Measurements from ENCODE around the gene SRMS.
A peak's percentile ranks its signal among the peaks of the same experiment; 100 is the strongest.

SRMS gene

DNA sequence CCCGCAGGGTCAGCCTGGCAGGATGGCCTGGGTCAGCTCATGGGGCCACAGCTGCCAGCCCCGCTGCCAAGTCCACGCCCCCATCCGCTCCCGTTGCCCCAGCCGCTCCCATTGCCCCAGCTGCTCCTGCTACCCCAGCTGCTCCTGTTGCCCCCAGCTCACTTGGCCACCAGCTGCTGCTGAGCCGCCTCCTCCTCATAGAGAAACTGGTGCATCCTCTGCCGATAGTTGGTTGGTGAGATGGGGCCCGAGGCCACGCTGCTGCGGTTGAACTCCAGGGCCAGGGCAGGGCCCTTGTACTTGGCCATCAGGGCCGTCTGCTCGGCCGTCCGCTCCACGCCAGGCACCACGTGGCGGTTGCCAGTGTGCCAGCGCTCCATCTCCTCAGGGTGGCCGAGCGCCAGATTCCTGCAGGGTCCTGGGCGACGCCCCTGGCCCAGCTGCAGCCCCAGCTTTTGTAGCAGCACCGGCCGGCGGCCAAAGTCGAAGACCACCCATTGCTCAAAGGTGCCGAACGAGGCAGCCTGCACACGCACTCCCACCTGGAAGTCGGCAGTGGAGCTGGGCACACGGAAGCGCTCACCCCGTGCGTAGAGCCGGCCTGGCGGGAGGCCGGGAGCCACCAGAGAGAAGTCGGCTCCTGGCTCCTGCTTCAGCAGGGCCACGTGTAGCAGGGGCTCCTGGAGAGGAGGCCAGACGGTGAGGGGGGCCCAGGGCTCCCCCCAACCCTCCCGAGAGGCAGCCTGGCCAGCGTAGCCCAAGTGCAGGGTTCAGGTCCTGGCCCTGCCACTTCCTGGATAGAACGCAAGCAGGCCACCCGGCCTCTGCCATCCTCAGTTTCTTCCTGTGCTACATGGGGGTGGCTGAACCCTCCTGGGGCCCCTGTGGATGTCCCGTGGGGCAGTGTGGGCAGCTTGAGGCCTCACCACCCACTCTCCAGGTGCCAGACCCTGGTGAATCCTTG, 21.7 kb upstream of the SRMS start:
- peak overlapping the region; percentile 68 for H3K4me2 ChIP-seq (ENCODE audit: low read length)
- no peak overlapping the region for H3K9ac ChIP-seq (ENCODE audit: low read length)
- H3K9me3 ChIP-seq (ENCODE audit: insufficient read depth, low read length) = no peaks in the 10 kb centered on the region
- no peak overlapping the region for H3K4me3 ChIP-seq (ENCODE audit: low read length)
- no peaks in the 10 kb centered on the region for H3K36me3 ChIP-seq (replicated peaks; ENCODE audit: low read depth, low read length)
- peaks cover 30% of the 10 kb centered on the region for H3K4me1 ChIP-seq (ENCODE audit: low read length)
- H3K27ac ChIP-seq (ENCODE audit: low read length) = no peak overlapping the region
- no peaks in the 10 kb centered on the region for H3K79me2 ChIP-seq (ENCODE audit: low read length)
- H4K20me1 ChIP-seq (ENCODE audit: insufficient read depth, low read length) = peaks cover 58% of the 10 kb centered on the region
- peaks cover 68% of the 10 kb centered on the region for H3K27me3 ChIP-seq (ENCODE audit: low read depth, low read length)
- TF ChIP-seq, protein P1, sequence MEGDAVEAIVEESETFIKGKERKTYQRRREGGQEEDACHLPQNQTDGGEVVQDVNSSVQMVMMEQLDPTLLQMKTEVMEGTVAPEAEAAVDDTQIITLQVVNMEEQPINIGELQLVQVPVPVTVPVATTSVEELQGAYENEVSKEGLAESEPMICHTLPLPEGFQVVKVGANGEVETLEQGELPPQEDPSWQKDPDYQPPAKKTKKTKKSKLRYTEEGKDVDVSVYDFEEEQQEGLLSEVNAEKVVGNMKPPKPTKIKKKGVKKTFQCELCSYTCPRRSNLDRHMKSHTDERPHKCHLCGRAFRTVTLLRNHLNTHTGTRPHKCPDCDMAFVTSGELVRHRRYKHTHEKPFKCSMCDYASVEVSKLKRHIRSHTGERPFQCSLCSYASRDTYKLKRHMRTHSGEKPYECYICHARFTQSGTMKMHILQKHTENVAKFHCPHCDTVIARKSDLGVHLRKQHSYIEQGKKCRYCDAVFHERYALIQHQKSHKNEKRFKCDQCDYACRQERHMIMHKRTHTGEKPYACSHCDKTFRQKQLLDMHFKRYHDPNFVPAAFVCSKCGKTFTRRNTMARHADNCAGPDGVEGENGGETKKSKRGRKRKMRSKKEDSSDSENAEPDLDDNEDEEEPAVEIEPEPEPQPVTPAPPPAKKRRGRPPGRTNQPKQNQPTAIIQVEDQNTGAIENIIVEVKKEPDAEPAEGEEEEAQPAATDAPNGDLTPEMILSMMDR (IDR thresholded peaks at IDR 0.05; ENCODE audit: low read depth, low read length) = no peak
- TF ChIP-seq EZH2phosphoT487 (IDR thresholded peaks at IDR 0.05; ENCODE audit: low read depth) = no peak
- no peak overlapping the region for H2AFZ ChIP-seq (ENCODE audit: low read depth, low read length)

DNA sequence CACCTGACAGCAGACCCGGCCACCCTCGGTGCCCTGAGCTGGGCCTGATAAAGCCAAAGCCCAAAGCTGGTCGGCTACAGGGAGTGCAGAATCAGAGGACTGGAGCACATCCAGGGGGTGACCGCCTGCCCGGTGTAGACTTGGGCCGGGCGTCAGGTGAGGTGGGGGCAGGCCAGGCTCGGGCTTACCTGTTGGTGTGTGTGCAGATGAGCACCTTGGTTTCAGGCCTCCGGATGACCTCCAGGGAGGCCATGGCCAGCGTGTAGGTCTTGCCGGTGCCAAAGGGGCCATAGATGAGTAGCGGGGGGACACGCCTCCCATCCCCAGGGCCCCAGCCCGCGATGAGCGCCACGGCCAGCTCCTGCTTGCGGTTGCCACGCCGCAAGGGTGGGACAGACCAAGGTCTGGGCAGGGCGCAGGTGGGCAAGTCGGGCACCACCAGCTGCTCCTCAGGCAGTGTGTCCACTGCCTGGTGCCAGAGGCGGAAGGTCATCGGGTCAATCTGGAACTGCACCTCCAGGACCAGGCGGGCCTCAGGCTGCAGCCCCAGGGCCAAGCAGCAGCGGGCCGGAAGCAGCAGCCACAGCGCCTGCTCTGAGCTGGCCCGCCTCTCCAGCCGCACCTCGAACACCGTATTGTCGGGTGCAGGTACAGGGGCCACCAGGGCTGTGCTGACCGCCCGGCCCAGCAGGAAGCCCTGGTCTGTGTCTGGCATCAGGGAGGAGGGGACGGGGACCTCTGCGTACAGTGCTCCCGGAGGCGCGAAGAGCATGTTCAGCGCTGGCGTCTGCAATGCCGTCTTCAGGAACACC, 20.8 kb upstream of the SRMS start:
- Histone ChIP-seq H3K4me3 (ENCODE audit: low read length) (peak overlapping the region; percentile 46), H3K79me2 (ENCODE audit: low read length) (no peaks in the 10 kb centered on the region), H3K36me3 (replicated peaks; ENCODE audit: low read depth, low read length) (no peaks in the 10 kb centered on the region), H3K9ac (ENCODE audit: low read length) (no peak overlapping the region), H3K27me3 (ENCODE audit: low read depth, low read length) (peaks cover 64% of the 10 kb centered on the region), H4K20me1 (ENCODE audit: insufficient read depth, low read length) (peaks cover 60% of the 10 kb centered on the region), H3K4me1 (ENCODE audit: low read length) (peaks cover 27% of the 10 kb centered on the region), H3K9me3 (ENCODE audit: insufficient read depth, low read length) (no peaks in the 10 kb centered on the region), H3K27ac (ENCODE audit: low read length) (no peak overlapping the region), H3K4me2 (ENCODE audit: low read length) (peak overlapping the region; percentile 68), H2AFZ (ENCODE audit: low read depth, low read length) (no peak overlapping the region)
- TF ChIP-seq, protein P1 (IDR thresholded peaks at IDR 0.05; ENCODE audit: low read depth, low read length) = no peak
- TF ChIP-seq EZH2phosphoT487 (IDR thresholded peaks at IDR 0.05; ENCODE audit: low read depth) = no peak

DNA sequence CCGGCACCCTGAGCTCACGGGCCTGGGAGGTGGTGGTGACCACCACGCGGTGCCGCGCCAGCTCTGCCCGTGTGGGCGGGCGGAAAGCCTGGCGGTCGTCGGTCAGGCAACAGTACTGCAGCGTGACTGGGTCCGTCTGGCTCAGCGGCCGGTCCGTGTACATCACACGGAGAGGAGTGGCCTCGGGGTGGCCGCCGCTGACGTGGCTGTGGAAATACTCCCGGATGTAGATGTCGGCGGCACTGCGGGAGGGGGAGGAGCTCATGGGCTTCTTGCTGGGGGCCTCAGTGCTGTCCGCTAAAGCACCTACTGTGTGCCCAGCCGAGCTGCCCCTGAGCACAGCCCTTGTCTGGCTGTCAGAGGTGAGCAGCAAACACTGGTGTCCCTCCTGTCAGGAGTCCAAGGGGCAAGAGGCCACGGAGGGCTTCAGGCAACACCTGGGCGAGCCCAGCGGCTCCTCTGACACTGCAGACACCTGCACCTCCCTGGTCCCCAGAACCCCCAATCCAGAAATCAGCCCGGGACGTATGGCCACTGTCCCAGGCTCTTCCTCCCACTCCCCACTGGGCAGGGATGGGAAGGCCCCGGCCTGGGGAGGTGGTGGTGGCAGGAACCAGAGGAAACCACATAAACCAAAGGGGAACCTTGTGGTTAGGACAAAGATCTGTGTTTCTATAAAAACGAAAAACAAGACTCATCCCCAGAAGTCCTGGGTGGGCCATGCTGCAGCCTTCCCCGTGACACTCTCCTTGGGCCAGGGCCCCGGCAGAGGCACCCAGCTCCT, 20.0 kb upstream of the SRMS start:
- Histone ChIP-seq H3K9me3 (ENCODE audit: insufficient read depth, low read length) (no peaks in the 10 kb centered on the region), H3K27me3 (ENCODE audit: low read depth, low read length) (peaks cover 56% of the 10 kb centered on the region), H3K27ac (ENCODE audit: low read length) (no peak overlapping the region), H3K36me3 (replicated peaks; ENCODE audit: low read depth, low read length) (no peaks in the 10 kb centered on the region), H4K20me1 (ENCODE audit: insufficient read depth, low read length) (peaks cover 66% of the 10 kb centered on the region), H3K4me3 (ENCODE audit: low read length) (peak overlapping the region; percentile 46), H3K9ac (ENCODE audit: low read length) (no peak overlapping the region), H2AFZ (ENCODE audit: low read depth, low read length) (no peak overlapping the region), H3K4me2 (ENCODE audit: low read length) (peak overlapping the region; percentile 68), H3K79me2 (ENCODE audit: low read length) (no peaks in the 10 kb centered on the region), H3K4me1 (ENCODE audit: low read length) (peaks cover 25% of the 10 kb centered on the region)
- TF ChIP-seq, protein P1 (IDR thresholded peaks at IDR 0.05; ENCODE audit: low read depth, low read length) = no peak
- 0 out of 2 replicates have a peak, but pooled peaks have one; percentile 56 for TF ChIP-seq EZH2phosphoT487 (IDR thresholded peaks at IDR 0.05; ENCODE audit: low read depth)

Data from OCI-LY3 (cell line).